GM18951 (cell line): ENCODE results near the gene APELA.
"Not testable (repeated sequence)": the region's sequence is repeated elsewhere in the genome, so short reads cannot be mapped to it uniquely, and the experiment has no call there.

Source experiments
- POLR2A ChIP-seq: IDR thresholded peaks from 4 replicates; pipeline ENCODE4 v1.6.1; 2011; ENCODE audit warnings: mild to moderate bottlenecking; ENCODE audit not compliant: insufficient read length, insufficient read depth; ENCODE audit errors: extremely low read depth
- in situ Hi-C: fragments of 300-500 bp; cut with MboI; formaldehyde crosslinking; loops from one replicate; pipeline ENCODE4 v1.12.0; 2022; ENCODE audit warnings: low sequenced_read_pairs, mixed read lengths, inconsistent platforms; ENCODE audit not compliant: unreplicated experiment

The APELA gene

GRCh38 chr4:164933244-164933643 is 56.3 kb downstream of the APELA start:
- TF ChIP-seq POLR2A, result no peak
- in situ Hi-C loops, result no loop called here

DNA sequence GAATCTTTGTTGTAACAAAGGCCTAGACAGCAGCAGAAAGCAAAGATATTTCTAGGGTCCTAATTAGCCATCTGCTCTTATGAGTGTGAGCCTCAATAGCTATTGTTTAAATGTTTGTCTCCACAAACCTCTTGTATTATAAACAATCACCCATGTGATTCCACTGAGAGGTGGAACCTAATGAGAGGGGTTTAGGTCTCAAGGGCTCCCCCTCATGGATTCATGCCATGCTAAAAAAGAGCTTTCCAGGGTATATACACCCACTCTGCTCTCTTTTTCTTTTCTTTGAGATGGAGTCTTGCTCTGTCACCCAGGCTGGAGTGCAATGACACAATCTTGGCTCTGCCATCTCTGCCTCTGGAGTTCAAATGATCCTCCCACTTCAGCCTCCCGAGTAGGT is 58.4 kb downstream of the APELA start:
- TF ChIP-seq POLR2A, result no peak

DNA sequence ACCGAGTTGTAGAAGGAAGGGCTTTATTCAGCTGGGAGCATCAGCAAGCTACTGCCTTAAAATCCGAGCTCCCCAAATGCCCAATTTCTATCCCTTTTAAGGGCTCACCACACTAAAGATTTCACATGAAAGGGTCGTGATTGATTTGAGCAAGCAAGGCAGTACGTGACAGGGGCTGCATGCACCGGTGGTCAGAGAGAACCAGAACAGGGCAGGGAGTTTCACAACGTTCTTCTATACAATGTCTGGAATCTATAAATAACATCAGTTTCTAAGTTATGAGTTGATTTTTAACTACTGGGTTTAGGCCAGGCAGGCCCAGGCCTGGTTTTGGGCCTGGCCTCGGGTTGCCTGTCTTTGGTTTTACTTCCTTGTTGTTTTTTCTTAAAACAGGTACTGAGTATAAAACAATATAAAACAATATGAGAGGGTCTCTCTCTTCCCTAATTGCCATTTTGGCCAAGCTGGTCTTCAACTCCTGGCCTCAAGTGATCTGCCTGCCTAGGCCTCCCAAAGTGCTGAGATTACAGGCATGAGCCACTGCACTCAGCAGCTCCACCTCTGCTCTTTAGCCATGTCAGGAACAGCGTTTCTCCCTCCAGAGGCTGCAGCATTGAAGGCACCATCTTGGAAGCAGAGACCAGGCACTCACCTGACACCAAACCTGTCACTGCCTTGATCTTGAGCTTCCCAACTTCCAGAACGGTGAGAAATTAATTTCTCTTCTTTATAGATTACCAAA is 59.1 kb downstream of the APELA start:
- peak; percentile 30 for TF ChIP-seq POLR2A
- in situ Hi-C loops, result not testable (repeated sequence)

More for the DNA sequence above, 58.4 kb downstream of the APELA start:
- in situ Hi-C loops, result no loop called here

GRCh38 chr4:164937576-164938270 is 60.7 kb downstream of the APELA start:
- in situ Hi-C loops, result no loop called here
- no peak for TF ChIP-seq POLR2A

DNA sequence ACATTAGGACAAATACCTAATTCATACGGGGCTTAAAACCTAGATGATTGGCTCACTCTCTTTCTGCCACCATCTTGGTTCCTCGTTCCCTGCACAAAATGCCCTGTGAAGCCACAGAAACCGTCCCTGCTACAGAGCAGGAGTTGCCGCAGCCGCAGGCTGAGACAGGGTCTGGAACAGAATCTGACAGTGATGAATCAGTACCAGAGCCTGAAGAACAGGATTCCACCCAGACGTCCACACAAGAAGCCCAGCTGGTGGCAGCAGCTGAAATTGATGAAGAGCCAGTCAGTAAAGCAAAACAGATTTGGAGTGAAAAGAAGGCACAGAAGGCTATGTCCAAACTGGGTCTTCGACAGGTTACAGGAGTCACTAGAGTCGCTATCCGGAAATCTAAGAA is 66.2 kb downstream of the APELA start:
- no peak for TF ChIP-seq POLR2A
- in situ Hi-C loops, result no loop called here

DNA sequence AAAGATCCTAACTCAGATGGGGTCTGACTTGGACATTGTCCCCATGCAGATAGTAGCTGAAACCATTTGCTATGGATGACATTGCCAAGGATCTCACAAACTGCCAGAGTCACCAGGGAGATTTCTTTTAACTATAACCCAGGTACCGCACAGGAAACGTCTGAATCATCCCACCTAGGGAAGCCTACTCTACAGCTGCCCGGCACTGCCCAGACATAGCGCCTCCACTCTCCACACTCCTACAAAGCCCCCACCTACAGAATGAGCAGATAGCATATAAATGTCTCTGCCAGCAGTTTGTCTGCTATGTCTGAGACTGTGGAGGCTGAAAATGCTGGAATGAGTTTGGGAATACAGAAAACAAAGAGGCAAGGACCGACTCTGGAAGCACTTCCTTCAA is 68.2 kb downstream of the APELA start:
- in situ Hi-C loops, result no loop called here
- no peak for TF ChIP-seq POLR2A

- in situ Hi-C loops, result no loop called here
- no peak for TF ChIP-seq POLR2A
Observed at GRCh38 chr4:164946810-164947209, 69.8 kb downstream of the APELA start.
